ENCODE data around the gene BCL7A.
A peak's percentile ranks its signal among the peaks of the same experiment; 100 is the strongest.

The BCL7A gene

GRCh38 chr12:122093098-122093883 lies 71.6 kb downstream of the BCL7A start:
- TF ChIP-seq CTCF (conservative IDR thresholded peaks at IDR 0.05; ENCODE audit: low read length) = no peak
- DNase-seq (ENCODE audit: low read depth) = no peak
- H3K4me3 ChIP-seq (ENCODE audit: low read length) = no peak overlapping the region

- no peak for TF ChIP-seq CTCF (conservative IDR thresholded peaks at IDR 0.05; ENCODE audit: low read length)
- no peak overlapping the region for H3K4me3 ChIP-seq (ENCODE audit: low read length)
- no peak for DNase-seq (ENCODE audit: low read depth)
These were observed 72.6 kb downstream of the BCL7A start for GRCh38 chr12:122094137-122094734.

GRCh38 chr12:122094735-122095631 lies 73.3 kb downstream of the BCL7A start:
- TF ChIP-seq CTCF (conservative IDR thresholded peaks at IDR 0.05; ENCODE audit: low read length) = no peak
- H3K4me3 ChIP-seq (ENCODE audit: low read length) = no peak overlapping the region
- no peak for DNase-seq (ENCODE audit: low read depth)

GRCh38 chr12:122096014-122096413 lies 74.3 kb downstream of the BCL7A start:
- no peak for TF ChIP-seq CTCF (conservative IDR thresholded peaks at IDR 0.05; ENCODE audit: low read length)
- DNase-seq (ENCODE audit: low read depth) = no peak
- H3K4me3 ChIP-seq (ENCODE audit: low read length) = no peak overlapping the region

- no peak for TF ChIP-seq CTCF (conservative IDR thresholded peaks at IDR 0.05; ENCODE audit: low read length)
- peak; percentile 79 for DNase-seq (ENCODE audit: low read depth)
- no peak overlapping the region for H3K4me3 ChIP-seq (ENCODE audit: low read length)
These were observed 75.0 kb downstream of the BCL7A start for GRCh38 chr12:122096591-122097149.

- no peak for DNase-seq (ENCODE audit: low read depth)
- no peak for TF ChIP-seq CTCF (conservative IDR thresholded peaks at IDR 0.05; ENCODE audit: low read length)
- H3K4me3 ChIP-seq (ENCODE audit: low read length) = no peak overlapping the region
These were observed 75.9 kb downstream of the BCL7A start for GRCh38 chr12:122097584-122097926.

Data from AG10803 (cell line).